Right lobe of liver (tissue), 6 donors: ENCODE results near the gene MACROD2. TPM values are rescaled to one million over a fixed set of nuclear protein-coding genes. Genes with fewer than 3 reads are reported as not detected.

Experiments
- ATAC-seq, 4 donors: fragments of 200-7000 bp; cut with Tn5 transposase; one replicate each; pipeline ENCODE4 v1.9.1; 2020; ENCODE audit warnings: mild to moderate bottlenecking in 4 of 4, moderate library complexity in 4 of 4
- DNase-seq, 3 donors: peaks; one replicate each; pipeline ENCODE4 v3.0.0-alpha.2; 2020
- H3K27ac ChIP-seq, 3 donors: fragments of 200-600 bp; one replicate each; pipeline ENCODE4 v1.8.0; 2022
- H3K27me3 ChIP-seq, 2 donors: fragments of 200-600 bp; one replicate each; pipeline ENCODE4 v1.8.0; 2022
- H3K36me3 ChIP-seq, 4 donors: fragments of 200-600 bp; sonication (generic) in 1 of 4; one replicate each; pipeline versions ENCODE4 v1.5.1 to v1.8.0; 2017 to 2022; ENCODE audit warnings: control low read depth in 1 of 4
- H3K4me1 ChIP-seq, 4 donors: fragments of 200-600 bp; sonication (generic) in 1 of 4; one replicate each; pipeline versions ENCODE4 v1.5.1 to v1.8.0; 2017 to 2022; ENCODE audit warnings: control low read depth in 1 of 4
- H3K4me3 ChIP-seq, 3 donors: fragments of 200-600 bp; one replicate each; pipeline ENCODE4 v1.8.0; 2022
- H3K9me3 ChIP-seq, 4 donors: fragments of 200-600 bp; sonication (generic) in 1 of 4; one replicate each; pipeline versions ENCODE4 v1.5.1 to v1.8.0; 2017 to 2022; ENCODE audit warnings: control low read depth in 1 of 4
- CTCF ChIP-seq, 4 donors: fragments of 200-600 bp in 3 of 4; fragments of 450-650 bp in 1 of 4; IDR thresholded peaks; one replicate each; pipeline versions ENCODE4 v1.5.1 to v1.8.0; 2016 to 2022; ENCODE audit warnings: antibody characterized with exemption in 4 of 4, mild to moderate bottlenecking in 2 of 4
- POLR2A ChIP-seq: fragments of 450-650 bp; IDR thresholded peaks from one replicate; pipeline ENCODE4 v1.6.1; 2017; ENCODE audit warnings: antibody characterized with exemption, mild to moderate bottlenecking
- WGBS: methylation state at CpG from one replicate; pipeline ENCODE4 v1.1.6; 2018; ENCODE audit warnings: low coverage, low lambda C conversion rate; ENCODE audit not compliant: insufficient coverage; ENCODE audit errors: missing lambda C conversion rate; 5-methylcytosine and 5-hydroxymethylcytosine counted together
- intact Hi-C, 2 donors: fragments of 100-400 bp; cut with DNase I; formaldehyde crosslinking; loops; one replicate each; pipeline versions ENCODE4 v1.11.2 to v1.14.1; 2022
- total RNA-seq, 6 experiments: library from RNA; depleted of rRNA in 2 of 6; stranded (reverse); fragments of >200 nt in 2 of 6; fragmentation: NEBNext Ultra II Directional in 3 of 6; extraction: Animal tissue kit (Norgen Biotek cat#: 25700) in 3 of 6; gene quantifications; one replicate each; pipeline versions ENCODE4 v1.1.0 to v1.2.4, GENCODE V29; 2016 to 2023
- donor health status: DM: no; HTN: yes; CAD: no.
- donor health status: DM: no; HTN: no; CAD: no.
- donor health status: DM: no; HTN: no; CAD: no.
- donor health status: DM: no; HTN: yes; CAD: no.
- donor health status: DM: no; HTN: yes; CAD: no.

MACROD2 gene
- total RNA-seq, 6 experiments from 2014 or later: 1.2 to 5.5 (median 3.3) TPM

- H3K27ac ChIP-seq: no peak overlapping the region
- H3K4me1 ChIP-seq: peaks cover 0 to 5% (median 0%) of the 10 kb centered on the region in 4 donors
- H3K27me3 ChIP-seq: no peaks in the 10 kb centered on the region
- DNase-seq (no peak), ATAC-seq (peak in 2 of 4 donors; percentile 36 to 52)
- 36% methylated on average over 4 of the region's 4 CpGs for WGBS
- H3K9me3 ChIP-seq: no peaks in the 10 kb centered on the region
- intact Hi-C loops: no loop called here
- no peak for TF ChIP-seq POLR2A
- no peak for TF ChIP-seq CTCF (IDR thresholded peaks at IDR 0.05)
- H3K36me3 ChIP-seq: no peaks in the 10 kb centered on the region
- no peak overlapping the region for H3K4me3 ChIP-seq
These were observed 380.2 kb downstream of the MACROD2 start for GRCh38 chr20:14375416-14375985.

- DNase-seq: no peak
- TF ChIP-seq CTCF (IDR thresholded peaks at IDR 0.05) (no peak), POLR2A (no peak)
- Histone ChIP-seq H3K4me3 (no peak overlapping the region), H3K4me1 (peaks cover 0 to 5% (median 0%) of the 10 kb centered on the region in 4 donors), H3K27ac (no peak overlapping the region), H3K27me3 (no peaks in the 10 kb centered on the region), H3K9me3 (no peaks in the 10 kb centered on the region), H3K36me3 (no peaks in the 10 kb centered on the region)
- no peak for ATAC-seq
- intact Hi-C loops: no loop called here
These were observed 383.0 kb downstream of the MACROD2 start for GRCh38 chr20:14378326-14378725.

GRCh38 chr20:14383335-14383734 lies 388.0 kb downstream of the MACROD2 start:
- intact Hi-C loops: no loop called here
- no peak for TF ChIP-seq POLR2A
- no peak for TF ChIP-seq CTCF (IDR thresholded peaks at IDR 0.05)
- H3K36me3 ChIP-seq: no peaks in the 10 kb centered on the region
- H3K9me3 ChIP-seq: no peaks in the 10 kb centered on the region
- no peaks in the 10 kb centered on the region for H3K4me1 ChIP-seq
- no peak for ATAC-seq
- no peak for DNase-seq
- H3K27me3 ChIP-seq: no peaks in the 10 kb centered on the region
- no peak overlapping the region for H3K27ac ChIP-seq
- WGBS: 87% methylated on average over 5 of the region's 5 CpGs
- no peak overlapping the region for H3K4me3 ChIP-seq

GRCh38 chr20:14384416-14385175 lies 389.3 kb downstream of the MACROD2 start:
- 46% methylated on average over 1 of the region's 1 CpG for WGBS

More at GRCh38 chr20:14384416-14385175, 389.3 kb downstream of the MACROD2 start:
- H3K27ac ChIP-seq: no peak overlapping the region
- H3K36me3 ChIP-seq: no peaks in the 10 kb centered on the region
- H3K9me3 ChIP-seq: no peaks in the 10 kb centered on the region
- no peak overlapping the region for H3K4me3 ChIP-seq
- intact Hi-C loops: no loop called here
- ATAC-seq: no peak
- TF ChIP-seq POLR2A (no peak), CTCF (IDR thresholded peaks at IDR 0.05) (no peak)
- H3K4me1 ChIP-seq: no peaks in the 10 kb centered on the region
- no peaks in the 10 kb centered on the region for H3K27me3 ChIP-seq
- no peak for DNase-seq
